ENCODE results near the gene CPA3. TPM values are rescaled to one million over a fixed set of nuclear protein-coding genes. Genes with fewer than 3 reads are reported as not detected.
A peak's percentile ranks its signal among the peaks of the same experiment; 100 is the strongest.

Gene CPA3
- total and polyA plus RNA-seq, 2 experiments from 2014 or later = 0.68 to 1.1 TPM

GRCh38 chr3:148906667-148907066 is 41.6 kb downstream of the CPA3 start:
- Histone ChIP-seq H3K4me1 (ENCODE audit: insufficient read depth) (no peaks in the 10 kb centered on the region), H3K9me3 (ENCODE audit: low read depth) (no peaks in the 10 kb centered on the region), H4K20me1 (ENCODE audit: insufficient read depth, poor library complexity, severe bottlenecking) (no peaks in the 10 kb centered on the region), H3K9me2 (replicated peaks; ENCODE audit: insufficient read depth) (no peaks in the 10 kb centered on the region), H3K4me3 (no peak overlapping the region), H3K27ac (no peak overlapping the region), H3K27me3 (no peaks in the 10 kb centered on the region), H2AFZ (no peak overlapping the region), H3K36me3 (replicated peaks; ENCODE audit: insufficient read depth, low read depth) (no peaks in the 10 kb centered on the region), H3K79me2 (no peaks in the 10 kb centered on the region), H3K4me2 (no peak overlapping the region)
- WGBS (ENCODE audit: low lambda C conversion rate, missing lambda C conversion rate) = 78% methylated on average over 2 of the region's 2 CpGs
- TF ChIP-seq EZH2phosphoT487 (IDR thresholded peaks at IDR 0.05; ENCODE audit: low read depth, severe bottlenecking, unreplicated experiment) = no peak
- DNase-seq (ENCODE audit: low spot score) = no peak

DNA sequence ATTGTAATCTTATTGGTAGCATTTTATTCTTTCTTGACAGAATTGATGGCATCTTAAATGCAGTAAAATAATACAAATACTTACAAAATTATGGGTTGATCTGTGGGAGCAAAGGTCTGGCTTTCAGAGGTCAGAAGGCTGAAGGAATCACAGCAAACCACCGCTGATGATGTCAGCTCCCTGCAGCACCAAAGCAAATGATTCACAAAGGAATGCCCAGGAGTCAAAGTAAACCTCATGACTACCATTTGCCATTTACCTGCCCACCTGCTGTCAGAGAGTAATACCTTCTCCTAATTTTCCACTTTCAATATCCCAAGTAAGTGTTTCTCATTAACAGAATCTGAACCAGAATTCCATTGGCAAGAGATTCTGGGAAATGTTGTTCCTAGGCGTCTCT is 46.1 kb downstream of the CPA3 start:
- Histone ChIP-seq H4K20me1 (ENCODE audit: insufficient read depth, poor library complexity, severe bottlenecking) (no peaks in the 10 kb centered on the region), H3K9me2 (replicated peaks; ENCODE audit: insufficient read depth) (no peaks in the 10 kb centered on the region), H3K4me2 (no peak overlapping the region), H3K9me3 (ENCODE audit: low read depth) (no peaks in the 10 kb centered on the region), H3K4me1 (ENCODE audit: insufficient read depth) (no peaks in the 10 kb centered on the region), H3K79me2 (no peaks in the 10 kb centered on the region), H2AFZ (no peak overlapping the region), H3K36me3 (replicated peaks; ENCODE audit: insufficient read depth, low read depth) (no peaks in the 10 kb centered on the region), H3K27me3 (no peaks in the 10 kb centered on the region), H3K27ac (no peak overlapping the region), H3K4me3 (no peak overlapping the region)
- WGBS (ENCODE audit: low lambda C conversion rate, missing lambda C conversion rate) = 69% methylated on average over 2 of the region's 2 CpGs
- TF ChIP-seq CTCF (IDR thresholded peaks at IDR 0.05; ENCODE audit: poor library complexity) (no peak), EZH2 (IDR thresholded peaks at IDR 0.05; ENCODE audit: borderline replicate concordance) (no peak), EZH2phosphoT487 (IDR thresholded peaks at IDR 0.05; ENCODE audit: low read depth, severe bottlenecking, unreplicated experiment) (no peak)
- peak; percentile 28 for DNase-seq (ENCODE audit: low spot score)

GRCh38 chr3:148911592-148911991 is 46.5 kb downstream of the CPA3 start:
- Histone ChIP-seq H3K27me3 (no peaks in the 10 kb centered on the region), H3K27ac (no peak overlapping the region), H3K9me3 (ENCODE audit: low read depth) (no peaks in the 10 kb centered on the region), H4K20me1 (ENCODE audit: insufficient read depth, poor library complexity, severe bottlenecking) (no peaks in the 10 kb centered on the region), H3K9me2 (replicated peaks; ENCODE audit: insufficient read depth) (no peaks in the 10 kb centered on the region), H3K4me2 (no peak overlapping the region), H3K4me1 (ENCODE audit: insufficient read depth) (no peaks in the 10 kb centered on the region), H3K4me3 (no peak overlapping the region), H3K36me3 (replicated peaks; ENCODE audit: insufficient read depth, low read depth) (no peaks in the 10 kb centered on the region), H2AFZ (no peak overlapping the region), H3K79me2 (no peaks in the 10 kb centered on the region)
- peak; percentile 5 for DNase-seq (ENCODE audit: low spot score)
- 97% methylated on average over 2 of the region's 2 CpGs for WGBS (ENCODE audit: low lambda C conversion rate, missing lambda C conversion rate)
- TF ChIP-seq EZH2phosphoT487 (IDR thresholded peaks at IDR 0.05; ENCODE audit: low read depth, severe bottlenecking, unreplicated experiment) (no peak), CTCF (IDR thresholded peaks at IDR 0.05; ENCODE audit: poor library complexity) (no peak), EZH2 (IDR thresholded peaks at IDR 0.05; ENCODE audit: borderline replicate concordance) (no peak)

DNA sequence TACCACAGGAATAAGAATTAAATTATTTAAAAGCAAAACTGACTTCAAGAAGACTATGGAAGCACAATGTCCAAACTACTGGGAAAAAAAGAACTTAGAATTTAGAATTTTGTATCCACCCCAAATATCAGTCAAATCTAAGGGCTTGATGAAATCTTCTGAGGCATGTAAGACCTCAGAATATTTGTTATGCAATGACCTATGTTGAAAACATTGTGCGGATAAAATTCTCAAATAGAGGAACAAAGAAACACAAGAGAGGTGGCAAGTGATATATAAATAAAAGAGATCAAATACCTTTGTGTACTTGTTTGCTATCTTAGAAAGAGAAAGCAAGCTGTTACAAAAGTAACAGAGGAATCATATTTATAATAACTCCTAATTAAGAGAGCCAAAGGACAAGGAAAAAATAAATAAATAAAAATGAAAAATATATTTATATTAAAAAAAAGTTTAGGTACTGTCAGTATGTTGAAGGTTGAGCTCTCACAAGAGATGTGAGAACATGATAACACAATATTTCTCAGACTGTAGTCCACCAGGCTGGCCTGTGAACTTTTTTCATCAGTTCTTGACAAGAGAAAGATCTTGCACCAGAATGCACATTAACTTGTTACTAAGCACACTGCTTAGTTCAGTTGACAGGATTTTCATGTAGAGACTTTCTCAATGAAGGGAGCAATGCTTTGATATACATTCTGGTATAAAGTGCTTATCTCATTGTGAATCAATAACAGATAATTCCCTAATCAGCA is 50.0 kb downstream of the CPA3 start:
- no peaks in the 10 kb centered on the region for H3K79me2 ChIP-seq
- no peak overlapping the region for H3K4me3 ChIP-seq
- 83% methylated on average over 1 of the region's 1 CpG for WGBS (ENCODE audit: low lambda C conversion rate, missing lambda C conversion rate)
- H3K4me2 ChIP-seq = no peak overlapping the region
- no peaks in the 10 kb centered on the region for H3K36me3 ChIP-seq (replicated peaks; ENCODE audit: insufficient read depth, low read depth)
- no peaks in the 10 kb centered on the region for H3K27me3 ChIP-seq
- no peak overlapping the region for H3K27ac ChIP-seq
- TF ChIP-seq EZH2phosphoT487 (IDR thresholded peaks at IDR 0.05; ENCODE audit: low read depth, severe bottlenecking, unreplicated experiment) = no peak
- no peak for TF ChIP-seq EZH2 (IDR thresholded peaks at IDR 0.05; ENCODE audit: borderline replicate concordance)
- no peak for TF ChIP-seq CTCF (IDR thresholded peaks at IDR 0.05; ENCODE audit: poor library complexity)
- no peak overlapping the region for H2AFZ ChIP-seq
- DNase-seq (ENCODE audit: low spot score) = no peak
- H3K9me2 ChIP-seq (replicated peaks; ENCODE audit: insufficient read depth) = no peaks in the 10 kb centered on the region
- no peaks in the 10 kb centered on the region for H4K20me1 ChIP-seq (ENCODE audit: insufficient read depth, poor library complexity, severe bottlenecking)
- no peaks in the 10 kb centered on the region for H3K9me3 ChIP-seq (ENCODE audit: low read depth)
- no peaks in the 10 kb centered on the region for H3K4me1 ChIP-seq (ENCODE audit: insufficient read depth)
